ENCODE results near the gene PLCL1. TPM values are rescaled to one million over a fixed set of nuclear protein-coding genes. Genes with fewer than 3 reads are reported as not detected.

Gene PLCL1
- total RNA-seq, 2 donors from 2014 or later, result 0.04 to 0.11 TPM

DNA sequence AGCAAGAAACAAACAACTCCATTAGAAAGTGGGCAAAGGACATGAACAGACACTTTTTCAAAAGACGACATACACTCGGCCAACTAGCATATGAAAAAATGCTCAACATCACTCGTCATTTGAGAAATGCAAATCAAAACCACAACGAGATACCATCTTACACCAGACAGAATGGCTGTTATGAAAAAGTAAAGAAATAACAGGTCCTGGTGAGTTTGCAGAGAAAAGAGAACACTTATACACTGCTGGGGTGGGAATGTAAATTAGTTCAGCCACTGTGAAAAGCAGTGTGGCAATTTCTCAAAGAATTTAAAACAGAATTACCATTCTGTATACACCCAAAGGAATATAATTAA lies 130.5 kb downstream of the PLCL1 start:
- no peak overlapping the region for H3K27ac Mint-ChIP-seq
- H3K4me3 ChIP-seq (ENCODE audit: low read length), result no peak overlapping the region
- no peaks in the 10 kb centered on the region for H3K36me3 Mint-ChIP-seq (ENCODE audit: low read depth)
- TF ChIP-seq, protein P1, sequence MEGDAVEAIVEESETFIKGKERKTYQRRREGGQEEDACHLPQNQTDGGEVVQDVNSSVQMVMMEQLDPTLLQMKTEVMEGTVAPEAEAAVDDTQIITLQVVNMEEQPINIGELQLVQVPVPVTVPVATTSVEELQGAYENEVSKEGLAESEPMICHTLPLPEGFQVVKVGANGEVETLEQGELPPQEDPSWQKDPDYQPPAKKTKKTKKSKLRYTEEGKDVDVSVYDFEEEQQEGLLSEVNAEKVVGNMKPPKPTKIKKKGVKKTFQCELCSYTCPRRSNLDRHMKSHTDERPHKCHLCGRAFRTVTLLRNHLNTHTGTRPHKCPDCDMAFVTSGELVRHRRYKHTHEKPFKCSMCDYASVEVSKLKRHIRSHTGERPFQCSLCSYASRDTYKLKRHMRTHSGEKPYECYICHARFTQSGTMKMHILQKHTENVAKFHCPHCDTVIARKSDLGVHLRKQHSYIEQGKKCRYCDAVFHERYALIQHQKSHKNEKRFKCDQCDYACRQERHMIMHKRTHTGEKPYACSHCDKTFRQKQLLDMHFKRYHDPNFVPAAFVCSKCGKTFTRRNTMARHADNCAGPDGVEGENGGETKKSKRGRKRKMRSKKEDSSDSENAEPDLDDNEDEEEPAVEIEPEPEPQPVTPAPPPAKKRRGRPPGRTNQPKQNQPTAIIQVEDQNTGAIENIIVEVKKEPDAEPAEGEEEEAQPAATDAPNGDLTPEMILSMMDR (conservative IDR thresholded peaks at IDR 0.05), result no peak
- no peak for DNase-seq
- H3K9me3 ChIP-seq (ENCODE audit: control insufficient read depth, low read length), result no peaks in the 10 kb centered on the region
- no peaks in the 10 kb centered on the region for H3K36me3 ChIP-seq (ENCODE audit: control insufficient read depth, insufficient read depth, low read length)
- no peaks in the 10 kb centered on the region for H3K4me1 Mint-ChIP-seq
- no peak overlapping the region for H3K4me3 Mint-ChIP-seq
- H3K27ac ChIP-seq (ENCODE audit: low read depth, low read length), result no peak overlapping the region
- no peak overlapping the region for H3K9ac ChIP-seq (ENCODE audit: extremely low read depth, low read length, poor library complexity, severe bottlenecking)
- H3K9me3 Mint-ChIP-seq, result no peaks in the 10 kb centered on the region
- WGBS, 2 experiments (ENCODE audit: insufficient coverage in 1 of 2, insufficient read length in 1 of 2), result 94 to 100% methylated on average over 1 to 3 of the region's 4 CpGs
- H3K27me3 ChIP-seq (ENCODE audit: control insufficient read depth, insufficient read depth, low read length, poor library complexity, severe bottlenecking), result no peaks in the 10 kb centered on the region
- H3K4me1 ChIP-seq (ENCODE audit: control insufficient read depth, insufficient read depth, low read length), result no peaks in the 10 kb centered on the region
- no peaks in the 10 kb centered on the region for H3K27me3 Mint-ChIP-seq (ENCODE audit: insufficient read depth)

DNA sequence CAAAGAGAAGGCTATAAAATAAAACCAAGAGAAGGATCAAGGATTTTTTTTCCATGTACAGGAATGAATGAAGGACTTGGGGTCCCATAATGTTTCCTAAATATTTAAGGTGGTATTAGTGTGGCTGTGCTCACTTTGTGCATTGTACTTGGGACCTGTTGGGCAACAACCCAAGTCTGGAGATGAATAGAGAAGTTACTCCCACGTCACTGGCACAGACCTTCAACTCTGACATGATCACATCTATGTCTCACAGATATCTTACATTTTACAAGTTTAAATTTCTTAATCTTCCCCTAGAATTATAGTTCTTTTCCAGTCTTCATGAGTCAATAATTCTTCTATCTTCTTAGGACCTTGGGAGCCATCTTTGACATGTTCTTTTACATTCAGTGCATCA lies 133.4 kb downstream of the PLCL1 start:
- 93 to 100% methylated on average over 1 of the region's 1 CpG for WGBS, 2 experiments (ENCODE audit: insufficient coverage in 1 of 2, insufficient read length in 1 of 2)
- Histone ChIP-seq H3K9ac (ENCODE audit: extremely low read depth, low read length, poor library complexity, severe bottlenecking) (no peak overlapping the region), H3K4me1 (ENCODE audit: control insufficient read depth, insufficient read depth, low read length) (no peaks in the 10 kb centered on the region), H3K36me3 (ENCODE audit: control insufficient read depth, insufficient read depth, low read length) (no peaks in the 10 kb centered on the region), H3K27me3 (ENCODE audit: control insufficient read depth, insufficient read depth, low read length, poor library complexity, severe bottlenecking) (no peaks in the 10 kb centered on the region), H3K9me3 (ENCODE audit: control insufficient read depth, low read length) (no peaks in the 10 kb centered on the region), H3K27ac (ENCODE audit: low read depth, low read length) (no peak overlapping the region), H3K4me3 (ENCODE audit: low read length) (no peak overlapping the region)
- Mint-ChIP-seq H3K9me3 (no peaks in the 10 kb centered on the region), H3K4me3 (no peak overlapping the region), H3K27me3 (ENCODE audit: insufficient read depth) (no peaks in the 10 kb centered on the region), H3K4me1 (peaks cover 5% of the 10 kb centered on the region), H3K27ac (no peak overlapping the region), H3K36me3 (ENCODE audit: low read depth) (no peaks in the 10 kb centered on the region)
- TF ChIP-seq, protein P1 (conservative IDR thresholded peaks at IDR 0.05), result no peak
- DNase-seq, result no peak

DNA sequence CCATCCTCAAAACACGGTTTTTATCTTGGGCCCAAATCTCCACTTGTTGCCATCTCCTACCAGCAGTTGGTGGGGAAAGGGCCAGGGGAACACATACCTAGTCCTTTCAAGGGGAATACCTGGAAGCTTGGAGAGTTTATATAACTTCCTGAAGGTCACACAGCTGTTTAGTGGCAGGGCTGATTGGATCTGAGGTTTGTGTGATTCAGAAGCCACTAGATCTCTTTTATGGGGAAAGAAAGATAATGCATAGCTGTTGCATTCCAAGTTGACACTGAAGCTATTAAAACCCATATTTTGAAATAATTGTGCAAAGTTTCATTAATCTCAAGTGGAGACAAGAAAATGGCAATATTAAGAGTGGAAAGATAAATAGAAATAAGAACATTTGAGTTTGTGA lies 134.2 kb downstream of the PLCL1 start:
- Histone ChIP-seq H3K36me3 (ENCODE audit: control insufficient read depth, insufficient read depth, low read length) (no peaks in the 10 kb centered on the region), H3K9ac (ENCODE audit: extremely low read depth, low read length, poor library complexity, severe bottlenecking) (no peak overlapping the region), H3K4me1 (ENCODE audit: control insufficient read depth, insufficient read depth, low read length) (no peaks in the 10 kb centered on the region), H3K4me3 (ENCODE audit: low read length) (no peak overlapping the region), H3K9me3 (ENCODE audit: control insufficient read depth, low read length) (no peaks in the 10 kb centered on the region), H3K27ac (ENCODE audit: low read depth, low read length) (no peak overlapping the region), H3K27me3 (ENCODE audit: control insufficient read depth, insufficient read depth, low read length, poor library complexity, severe bottlenecking) (no peaks in the 10 kb centered on the region)
- TF ChIP-seq, protein P1 (conservative IDR thresholded peaks at IDR 0.05), result no peak
- Mint-ChIP-seq H3K9me3 (no peaks in the 10 kb centered on the region), H3K4me1 (peaks cover 5% of the 10 kb centered on the region), H3K4me3 (no peak overlapping the region), H3K27ac (no peak overlapping the region), H3K27me3 (ENCODE audit: insufficient read depth) (no peaks in the 10 kb centered on the region), H3K36me3 (ENCODE audit: low read depth) (no peaks in the 10 kb centered on the region)
- 88% methylated on average over 1 of the region's 1 CpG; no CpG with 5 or more reads in 1 of the 2 experiments for WGBS, 2 experiments (ENCODE audit: insufficient coverage in 1 of 2, insufficient read length in 1 of 2)
- no peak for DNase-seq

Measured in endodermal cell (in vitro differentiated cells).